ENCODE results near the gene UBXN10. TPM values are rescaled to one million over a fixed set of nuclear protein-coding genes. Genes with fewer than 3 reads are reported as not detected.

UBXN10 gene, protein sequence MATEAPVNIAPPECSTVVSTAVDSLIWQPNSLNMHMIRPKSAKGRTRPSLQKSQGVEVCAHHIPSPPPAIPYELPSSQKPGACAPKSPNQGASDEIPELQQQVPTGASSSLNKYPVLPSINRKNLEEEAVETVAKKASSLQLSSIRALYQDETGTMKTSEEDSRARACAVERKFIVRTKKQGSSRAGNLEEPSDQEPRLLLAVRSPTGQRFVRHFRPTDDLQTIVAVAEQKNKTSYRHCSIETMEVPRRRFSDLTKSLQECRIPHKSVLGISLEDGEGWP
- not detected in 2 replicates for total RNA-seq

DNA sequence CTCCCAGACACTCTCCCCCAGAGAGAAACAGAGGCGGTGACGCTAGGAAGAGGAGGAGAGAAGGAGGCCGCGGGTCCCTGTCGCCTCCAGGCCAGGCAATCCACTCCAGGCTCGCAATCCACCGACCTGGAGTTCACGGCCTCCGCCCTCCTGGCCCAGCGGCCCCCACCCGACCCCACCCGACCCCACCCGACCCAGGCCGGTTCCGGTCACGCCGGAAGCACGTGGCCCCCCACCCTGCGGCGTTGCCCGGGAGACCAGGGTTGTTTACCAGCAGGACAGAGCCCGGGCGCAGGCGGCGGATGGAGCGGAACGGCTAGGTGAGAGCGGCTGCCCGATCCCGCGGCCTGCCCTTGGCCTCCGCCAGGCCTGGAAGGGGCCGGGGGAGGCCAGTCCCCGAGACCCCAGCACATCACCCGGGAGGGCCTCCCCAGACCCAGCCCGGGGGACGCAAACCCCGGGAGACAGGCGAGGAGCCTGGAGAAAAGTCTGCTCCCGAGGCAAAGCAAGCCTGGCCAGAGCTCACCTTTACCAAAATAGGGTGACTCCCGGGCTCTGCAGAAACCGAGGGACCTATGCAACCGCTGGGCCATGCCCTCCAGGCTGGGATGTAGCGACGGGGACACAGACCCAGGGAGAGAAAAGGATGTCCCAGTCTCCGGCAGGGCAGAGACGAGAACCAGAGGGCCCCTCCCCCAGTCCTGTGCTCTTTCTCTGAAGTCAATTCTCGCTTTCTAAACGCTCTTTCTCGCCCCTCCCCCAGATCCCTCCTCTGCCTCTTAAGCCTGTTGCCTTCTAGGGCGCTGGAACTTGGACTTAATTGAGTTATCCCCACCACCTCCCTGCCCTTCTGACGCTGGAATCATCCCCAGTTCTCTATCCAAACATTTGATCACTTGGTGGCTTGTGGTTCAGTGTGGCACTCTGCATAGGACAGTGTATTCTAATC, at the start of gene UBXN10, which contains the start of gene PLA2G2C:
UBXN10 (plus strand) TSS at position 263 of the 949 bp plus-strand sequence. CDS start 4,466 bp downstream, outside the sequence.
PLA2G2C (minus strand) TSS at position 685 of the 949 bp plus-strand sequence. CDS start 9,155 bp downstream, outside the sequence.

DNA sequence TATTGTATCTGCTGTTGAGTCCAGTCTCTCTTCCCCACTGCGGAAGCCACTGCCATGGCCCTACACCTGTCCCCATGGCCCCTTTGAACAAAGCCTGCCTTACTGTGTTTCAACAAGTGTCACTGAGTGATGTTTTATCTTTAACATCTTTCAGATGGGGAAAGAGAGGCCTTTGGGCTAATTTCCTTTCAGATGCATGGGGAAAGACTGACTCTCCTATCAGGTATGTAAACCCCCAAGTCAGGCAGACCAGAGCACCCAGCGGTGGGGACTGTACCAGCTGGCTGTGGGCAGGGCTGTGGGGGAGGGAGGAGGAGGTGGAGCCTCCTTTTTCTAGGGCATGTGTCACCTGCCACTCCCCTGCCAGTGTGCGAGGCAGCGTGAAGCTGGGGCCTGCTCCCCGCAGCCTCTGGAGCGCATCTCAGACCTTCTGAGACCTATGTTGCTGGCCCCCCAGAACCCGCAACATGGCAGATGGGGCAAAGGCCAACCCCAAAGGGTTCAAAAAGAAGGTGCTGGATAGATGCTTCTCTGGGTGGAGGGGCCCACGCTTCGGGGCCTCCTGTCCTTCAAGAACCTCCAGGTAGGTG, 46.8 kb upstream of the UBXN10 start, which contains the start of gene PLA2G2F:
PLA2G2F (plus strand) TSS at position 363 of the 590 bp plus-strand sequence; CDS start at position 468, 105 bp downstream.

Other genes starting within 250 kb of the UBXN10 start
- not detected in 2 replicates for gene PLA2G2A, start 206.5 kb upstream of the UBXN10 start, total RNA-seq
- 0.16 and 1.0 TPM in 2 replicates for gene PLA2G5, start 115.9 kb upstream of the UBXN10 start, total RNA-seq
- not detected in 2 replicates for gene PLA2G2D, start 66.6 kb upstream of the UBXN10 start, total RNA-seq
- not detected in 2 replicates for gene PLA2G2F, start 46.8 kb upstream of the UBXN10 start, total RNA-seq
- not detected in 2 replicates for gene PLA2G2C, start 422 bp downstream of the UBXN10 start, total RNA-seq
- not detected in 2 replicates for gene VWA5B1, start 104.8 kb downstream of the UBXN10 start, total RNA-seq

Measured in bladder microvascular endothelial cell (primary cell).